Stimulated activated CD4-positive, alpha-beta T cell treated with anti-CD3 and anti-CD28 coated beads, Interleukin-12 subunit alpha, Interleukin-12 subunit beta, amount 100 ng/mL, for 24 hours (primary cell): ENCODE results near the gene TRAP1.

Experiments
- DNase-seq, 2 experiments: peaks; one replicate each; pipeline ENCODE4 v3.0.0-alpha.2; 2020; ENCODE audit warnings: low read depth in 2 of 2

Gene TRAP1

DNA sequence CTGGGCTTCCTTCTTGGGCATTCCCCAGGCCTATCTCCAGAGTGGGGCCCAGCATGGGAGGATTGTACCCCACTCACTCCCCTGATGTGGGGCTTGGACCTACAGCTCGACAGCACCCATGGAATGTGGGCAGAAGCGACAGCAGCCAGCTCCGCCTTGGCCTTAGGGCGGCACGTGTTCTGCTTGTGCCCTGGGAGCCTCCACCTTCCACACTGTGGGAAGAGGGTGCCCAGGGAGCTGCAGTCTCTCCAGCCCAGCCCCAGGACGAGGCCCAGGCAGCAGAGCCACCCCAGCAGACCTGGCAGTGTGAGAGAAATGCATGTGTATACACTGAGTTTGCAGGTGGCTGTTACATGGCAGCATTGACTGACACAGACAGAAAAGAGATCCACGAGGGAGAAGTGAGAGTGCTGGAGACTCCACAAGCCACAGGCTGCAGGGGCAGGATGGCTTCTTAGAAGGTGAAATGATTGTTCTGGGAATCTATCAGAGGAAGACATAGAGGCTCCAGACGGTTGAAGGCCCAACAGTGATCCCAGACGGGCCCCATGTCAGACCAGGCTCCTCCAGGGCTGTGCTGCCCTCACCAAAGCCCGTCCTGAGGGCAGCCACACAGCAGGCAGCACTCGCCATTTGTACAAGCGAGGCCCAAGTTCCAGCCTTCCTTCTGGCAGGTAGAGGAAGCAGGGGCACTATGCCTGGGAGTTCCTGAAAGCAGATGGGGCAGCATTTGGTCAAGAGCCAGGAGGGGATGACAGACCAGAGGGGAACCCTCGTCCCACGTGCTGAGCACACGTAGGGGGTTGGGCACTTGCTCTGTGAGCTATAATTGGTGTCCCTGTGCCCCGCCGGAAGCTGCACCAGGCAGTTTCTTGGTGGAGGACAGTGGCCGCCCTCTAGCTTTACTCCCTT lies 65.6 kb downstream of the TRAP1 start:
- no peak for DNase-seq

- no peak for DNase-seq
Measured at GRCh38 chr16:3650631-3651265, 66.6 kb downstream of the TRAP1 start.

DNA sequence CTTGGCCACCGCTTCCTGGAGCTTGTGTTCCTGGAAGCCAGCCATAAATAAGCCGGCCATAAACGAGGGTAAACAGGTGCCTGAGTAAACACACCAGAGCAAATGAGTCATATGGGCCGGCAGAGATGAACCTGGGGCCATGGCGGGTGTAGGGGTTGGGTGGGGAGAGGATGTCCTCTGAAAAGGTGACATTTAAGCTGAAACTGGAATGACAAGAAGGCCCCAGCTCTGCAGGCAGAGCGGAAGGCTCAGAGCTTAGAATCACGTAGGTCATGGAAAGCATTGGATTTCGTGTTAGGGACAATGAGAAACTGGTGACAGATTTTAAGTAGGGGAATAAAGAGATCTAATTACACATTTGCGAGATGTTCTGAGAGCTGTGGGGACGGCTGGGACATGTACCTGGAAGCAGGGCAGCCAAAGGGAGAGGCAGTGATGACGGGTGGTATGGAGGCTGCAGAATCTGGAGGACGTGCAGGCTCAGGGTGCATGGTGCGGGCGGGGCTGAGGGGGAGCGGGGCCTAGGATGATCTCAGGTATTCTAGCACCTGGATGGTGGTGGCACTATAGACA lies 70.9 kb downstream of the TRAP1 start:
- no peak for DNase-seq

DNA sequence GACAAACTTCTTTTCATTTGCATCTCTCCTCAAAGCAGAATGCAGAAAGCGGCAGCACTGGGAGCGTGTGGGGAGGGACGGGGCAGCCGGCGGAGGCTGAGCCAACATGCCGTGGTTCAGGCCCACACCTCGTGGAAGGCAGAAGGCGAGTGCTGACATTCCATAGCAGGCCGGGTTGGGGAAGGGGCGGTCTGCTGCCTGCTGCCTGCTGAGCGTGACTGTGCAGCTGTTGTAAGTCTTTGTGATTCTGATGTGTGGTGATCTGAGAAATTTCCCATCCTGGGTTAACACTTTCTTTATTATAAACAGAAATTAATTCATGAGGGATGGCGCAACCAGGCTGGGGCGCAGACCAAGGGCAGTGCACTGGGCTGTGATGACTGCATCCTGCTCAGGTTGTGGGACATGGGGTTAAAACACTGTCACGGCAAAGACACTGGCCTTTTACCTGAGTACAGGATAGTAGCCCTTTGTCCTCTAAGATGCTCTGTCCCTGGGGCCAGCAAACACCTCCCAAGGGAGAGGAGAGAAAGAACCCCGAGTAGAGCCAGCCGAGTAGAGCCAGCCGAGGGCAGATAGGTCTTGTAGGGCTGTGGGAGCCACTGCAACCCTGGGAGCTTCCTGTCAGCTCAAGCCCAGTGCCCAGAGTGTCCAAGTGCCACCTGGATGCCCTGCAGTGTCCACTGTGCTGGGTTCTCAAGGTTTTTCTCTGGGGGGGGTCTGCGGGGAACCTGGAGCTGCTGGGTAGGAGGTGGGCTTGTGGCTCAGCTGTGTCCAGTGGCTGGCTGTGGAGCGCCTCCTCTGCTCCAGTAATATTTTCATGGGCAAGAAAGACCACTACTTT lies 71.6 kb downstream of the TRAP1 start:
- no peak for DNase-seq

GRCh38 chr16:3645108-3645503 lies 72.2 kb downstream of the TRAP1 start:
- DNase-seq: no peak

DNA sequence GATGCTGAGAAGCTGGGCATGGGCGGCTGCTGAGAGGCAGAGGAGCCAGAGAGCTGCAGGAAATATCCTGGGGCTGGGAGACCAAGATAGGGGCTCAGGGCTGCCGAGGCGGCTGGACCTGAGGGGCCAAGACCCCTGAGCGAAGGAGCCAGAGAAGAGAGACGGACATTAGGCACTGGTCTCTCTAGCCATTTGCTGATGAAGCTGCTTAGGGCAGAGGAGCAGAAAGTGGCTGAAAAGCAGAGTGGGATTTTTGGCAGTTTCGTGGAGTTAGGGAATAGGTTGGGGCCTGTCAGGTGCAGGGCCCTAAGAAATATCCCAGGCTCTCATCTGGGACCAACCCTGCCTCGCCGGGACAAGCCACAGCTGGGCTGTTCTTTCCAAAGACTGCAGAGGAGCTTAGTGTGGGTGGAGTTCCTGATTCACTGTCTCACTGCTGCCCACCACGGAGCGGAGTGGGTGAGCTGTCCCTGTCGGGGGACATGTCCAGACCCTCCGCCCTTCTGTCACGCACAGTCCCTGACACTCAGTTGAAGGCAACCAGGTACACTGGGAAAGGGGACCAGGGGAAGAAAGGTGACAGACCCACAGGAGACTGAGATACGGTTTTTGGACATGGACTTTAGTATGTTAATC lies 74.1 kb downstream of the TRAP1 start:
- DNase-seq: no peak

- DNase-seq: no peak
Measured at GRCh38 chr16:3642397-3643094, 74.8 kb downstream of the TRAP1 start.

GRCh38 chr16:3641801-3642396 lies 75.4 kb downstream of the TRAP1 start:
- DNase-seq: no peak

DNA sequence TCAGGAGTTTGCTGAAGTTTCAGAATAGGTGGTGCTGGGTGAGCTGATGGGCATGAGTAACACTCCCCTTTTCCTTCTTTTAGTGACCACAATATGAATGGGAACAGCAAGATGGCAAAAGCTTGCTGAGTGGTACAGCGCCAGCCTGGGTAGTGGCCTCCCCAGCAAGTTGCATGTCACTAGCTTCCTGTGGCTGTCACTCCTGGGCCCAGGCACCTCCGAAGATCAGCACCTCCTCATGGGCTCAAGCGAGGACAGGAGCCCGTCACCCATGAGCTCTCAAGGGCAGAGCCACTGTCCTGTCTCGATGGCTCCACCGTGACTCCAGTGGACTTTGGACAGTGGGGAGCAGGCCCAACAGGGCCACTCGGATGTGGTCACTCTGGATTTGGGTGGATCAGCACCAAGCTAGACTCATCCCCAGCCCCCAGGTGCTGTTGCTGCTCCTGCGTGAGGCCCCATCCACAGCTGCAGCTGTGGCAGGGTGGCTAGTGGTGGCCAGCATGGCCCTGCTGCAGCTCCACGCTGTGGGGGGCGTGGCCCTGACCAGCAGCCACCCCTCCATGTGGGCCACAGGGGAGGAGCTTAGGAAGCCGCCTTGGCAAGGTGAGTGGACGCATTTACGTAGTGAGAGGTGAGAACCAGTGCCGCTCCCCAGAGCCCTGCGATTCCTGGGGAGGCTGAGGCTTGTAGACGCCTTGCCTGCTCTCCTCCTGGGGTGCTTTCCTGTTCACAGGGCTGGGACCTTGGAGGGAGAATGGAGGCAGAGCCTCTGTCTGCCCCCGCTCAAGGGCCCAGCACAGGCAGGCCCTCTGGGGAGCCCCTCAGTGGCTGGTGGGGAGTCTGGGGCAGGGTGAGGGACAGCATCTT lies 76.5 kb downstream of the TRAP1 start:
- no peak for DNase-seq

DNA sequence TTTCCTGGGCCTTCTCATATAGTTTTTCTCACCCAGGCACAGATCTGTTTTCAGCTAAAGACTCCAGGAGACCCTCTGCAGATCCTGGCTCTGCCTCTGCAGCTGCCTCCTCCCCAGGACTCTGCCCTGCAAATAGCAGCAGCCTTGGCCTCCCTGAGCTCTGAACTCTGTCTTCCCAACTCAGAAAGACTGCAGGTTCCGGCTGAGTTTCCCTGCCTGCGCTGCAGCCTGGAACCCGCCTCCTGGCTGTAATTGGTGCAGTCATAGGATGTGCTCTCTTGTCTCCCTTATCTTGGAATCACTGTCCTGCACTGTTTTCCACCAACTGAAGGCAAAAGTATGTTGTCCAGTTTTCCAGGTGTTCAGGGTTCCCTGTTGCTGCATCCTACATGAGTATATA lies 77.1 kb downstream of the TRAP1 start:
- DNase-seq: no peak

- no peak for DNase-seq
Measured at GRCh38 chr16:3638916-3639644, 78.2 kb downstream of the TRAP1 start.

- no peak for DNase-seq
Measured at GRCh38 chr16:3637371-3637923, 79.9 kb downstream of the TRAP1 start.

DNA sequence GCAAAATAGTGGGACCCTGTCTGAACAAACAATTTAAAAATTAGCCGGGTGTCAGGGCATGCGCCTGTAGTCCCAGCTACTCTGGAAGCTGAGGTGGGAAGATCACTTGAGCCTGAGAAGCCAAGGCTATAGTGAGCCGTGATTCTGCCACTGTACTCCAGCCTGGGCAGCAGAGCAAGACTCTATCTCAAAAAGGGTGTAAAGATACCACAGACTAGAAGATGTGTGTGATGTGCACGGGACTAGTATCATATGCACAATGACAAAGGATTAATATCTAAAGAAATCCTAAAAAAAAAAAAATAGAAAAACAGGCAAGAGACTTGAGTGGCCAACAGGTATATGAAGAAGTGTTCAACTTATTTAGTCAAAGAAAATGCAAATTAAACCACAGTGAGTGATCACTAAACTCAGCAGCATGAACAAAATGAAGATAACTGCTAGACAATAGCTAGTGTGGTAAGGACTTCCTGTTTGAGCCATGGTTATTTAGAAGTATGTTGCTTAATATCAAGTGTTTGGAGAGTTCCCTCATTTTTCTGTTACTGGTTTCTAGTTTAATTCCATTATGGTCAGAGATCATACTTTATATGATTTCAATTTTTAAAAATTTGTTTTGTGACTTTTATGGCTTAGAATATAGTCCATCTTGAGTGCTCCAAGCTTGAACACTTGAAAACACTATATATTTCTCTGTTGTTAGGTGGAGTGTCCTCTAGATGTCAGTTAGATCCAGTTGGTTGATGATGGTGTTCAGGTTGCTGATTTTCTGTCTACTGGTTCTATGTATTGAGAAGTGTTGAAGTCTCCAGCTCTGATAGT lies 91.2 kb downstream of the TRAP1 start:
- no peak for DNase-seq

- no peak for DNase-seq
Measured at GRCh38 chr16:3625331-3625730, 92.0 kb downstream of the TRAP1 start.

DNA sequence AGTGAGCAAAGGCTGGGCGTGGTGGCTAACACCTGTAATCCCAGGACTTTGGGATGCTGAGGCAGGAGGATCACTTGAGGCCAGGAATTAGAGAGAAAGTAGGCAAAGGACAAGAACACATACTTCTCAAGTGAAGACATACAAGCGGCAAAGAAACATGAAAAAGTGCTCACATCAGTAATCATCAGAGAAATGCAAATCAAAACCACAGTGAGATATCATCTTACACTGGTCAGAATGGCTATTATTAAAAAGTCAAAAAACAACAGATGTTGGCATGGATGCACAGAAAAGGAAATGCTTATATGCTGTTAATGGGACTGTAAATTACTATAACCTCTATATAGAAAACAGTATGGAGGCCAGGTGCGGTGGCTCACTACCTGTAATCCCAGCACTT lies 93.7 kb downstream of the TRAP1 start:
- DNase-seq: no peak

DNA sequence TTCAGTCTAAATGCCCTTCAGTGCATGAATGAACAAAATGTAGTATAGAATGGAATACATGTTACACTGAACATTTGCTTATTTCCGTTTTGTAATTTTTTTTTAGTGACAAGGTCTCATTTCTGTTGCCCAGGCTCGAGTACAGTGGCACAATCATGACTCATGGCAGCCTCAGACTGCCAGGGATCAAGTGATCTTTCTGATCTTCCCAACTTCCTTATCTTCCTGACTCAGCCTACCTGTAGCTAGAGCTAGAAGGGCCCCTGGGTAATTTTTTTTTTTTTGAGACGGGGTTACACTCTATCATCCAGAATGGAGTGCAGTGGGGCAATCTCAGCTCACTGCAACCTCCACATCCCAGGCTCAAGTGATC lies 98.6 kb downstream of the TRAP1 start:
- DNase-seq: no peak
